NCI-H1092 treated with DMSO at 0.1 percent for 48 hours (cell line): ENCODE measurements around the gene NSUN2.
A peak's percentile ranks its signal among the peaks of the same experiment; 100 is the strongest.

Experiments used
- DNase-seq: peaks from one replicate; lab custom pipeline; 2025; lab: John Stamatoyannopoulos, UW

NSUN2 gene

DNA sequence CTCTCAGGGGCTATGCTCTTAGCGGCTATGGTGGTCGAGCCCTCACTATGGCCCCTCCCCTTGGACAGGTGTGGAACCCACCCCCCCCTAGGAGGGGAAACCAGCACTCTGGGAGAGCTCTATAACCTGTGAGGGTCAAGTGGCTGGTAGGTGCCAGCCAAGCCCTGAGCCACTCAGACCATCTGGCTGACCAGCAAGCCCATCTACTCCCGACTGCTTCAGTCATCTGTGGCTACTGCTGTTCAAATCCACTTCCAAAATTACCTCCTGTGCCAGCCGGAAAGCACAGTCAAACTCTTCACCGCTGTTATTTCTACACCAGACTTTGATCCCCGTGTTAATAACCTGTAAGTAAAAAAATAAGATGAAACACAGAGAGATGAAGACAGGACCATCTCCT is 28.5 kb downstream of the NSUN2 start:
- DNase-seq: no peak

DNA sequence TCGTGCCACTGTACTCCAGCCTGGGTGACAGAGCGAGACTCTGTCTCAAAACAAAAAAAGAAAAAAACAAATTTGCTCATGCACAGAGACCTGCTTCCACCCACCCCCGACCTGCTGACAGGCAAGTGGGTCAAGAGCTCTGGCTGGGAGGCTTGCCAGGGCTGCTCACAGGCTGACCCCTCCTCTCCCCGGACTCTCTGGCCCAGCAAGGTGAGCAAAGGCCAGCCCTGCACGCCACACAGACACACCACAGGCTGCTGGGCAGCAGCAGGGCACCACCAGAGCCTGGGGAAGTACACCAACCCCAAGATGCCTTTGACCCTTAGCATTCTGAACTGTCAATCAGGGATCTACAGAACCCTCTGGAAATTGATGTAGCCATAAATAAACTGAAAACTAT is 29.2 kb downstream of the NSUN2 start:
- DNase-seq: no peak

DNA sequence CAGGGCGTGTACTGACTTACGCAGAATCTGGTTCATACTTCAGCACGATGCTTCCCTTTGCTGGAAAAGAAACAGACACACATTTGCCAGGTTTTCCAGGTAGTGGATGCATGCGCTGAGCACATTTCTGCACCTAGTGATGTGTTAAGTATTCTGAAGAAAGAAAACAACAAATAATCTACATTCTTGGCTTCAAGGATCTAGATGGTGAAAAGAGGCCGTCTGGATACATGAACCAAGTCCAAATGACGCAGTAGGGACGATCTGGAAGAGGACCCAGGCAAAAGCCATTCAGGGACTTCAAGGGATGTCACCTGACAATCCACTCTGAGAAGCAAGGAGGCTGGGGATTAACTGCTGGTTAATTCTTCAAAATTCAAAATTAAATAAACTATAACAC is 30.4 kb downstream of the NSUN2 start:
- DNase-seq: no peak

DNA sequence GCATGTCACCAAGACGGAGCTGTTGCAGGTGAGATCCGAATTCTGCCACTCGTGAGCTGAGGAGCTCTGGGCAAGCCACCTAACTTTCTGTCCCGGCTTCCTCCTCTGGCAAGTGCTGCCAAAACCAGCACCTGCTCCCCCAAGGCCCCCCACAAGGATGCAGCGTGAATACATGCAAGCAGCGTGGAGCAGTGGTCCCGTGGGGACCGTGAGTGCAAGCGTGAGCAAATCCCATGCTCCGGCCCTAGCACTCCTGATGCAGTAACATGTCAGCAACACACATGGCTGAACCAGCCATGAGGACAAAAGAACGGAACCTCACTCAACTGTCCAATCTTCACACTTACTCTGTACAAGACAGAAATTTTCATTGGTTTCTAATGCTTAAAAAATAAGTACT is 31.0 kb downstream of the NSUN2 start:
- no peak for DNase-seq

DNA sequence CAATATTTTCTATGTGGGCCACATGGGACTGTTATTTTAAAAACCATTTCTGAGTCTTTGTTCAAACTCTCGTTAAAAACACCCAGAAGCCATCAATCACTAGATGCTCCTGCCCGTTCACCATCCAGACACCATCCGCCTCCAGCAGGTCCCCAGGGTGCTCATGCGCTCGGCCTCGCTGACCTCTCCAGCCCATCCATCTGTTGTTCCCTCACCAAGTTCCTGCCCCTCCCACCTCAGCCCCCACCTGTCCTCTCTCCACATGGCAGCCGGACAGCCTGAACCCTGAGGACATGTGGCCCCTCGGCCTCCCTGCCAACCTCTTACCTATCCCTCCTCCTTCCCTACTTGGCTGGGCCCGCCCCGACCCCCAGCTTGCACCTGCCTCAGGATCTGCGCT is 31.6 kb downstream of the NSUN2 start:
- no peak for DNase-seq

DNA sequence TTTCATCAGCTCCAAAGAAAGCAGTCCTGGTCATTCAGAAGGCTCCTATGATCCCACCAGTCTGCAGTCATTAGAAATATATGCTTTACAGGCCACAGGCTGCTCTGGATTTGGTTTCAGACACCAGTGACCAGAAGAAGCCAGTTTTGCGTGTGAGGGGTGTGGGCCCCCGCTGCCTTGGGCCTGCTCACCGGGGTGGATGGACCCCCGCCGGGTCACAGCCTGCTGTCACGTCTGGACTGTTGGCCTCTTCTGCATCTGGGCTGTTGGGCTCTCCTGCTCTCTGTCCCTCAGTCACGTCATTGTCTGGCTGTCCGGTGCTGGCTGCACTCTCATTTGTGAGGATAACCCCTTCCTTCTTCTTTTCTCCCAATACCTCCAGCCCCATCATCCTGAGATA is 33.1 kb downstream of the NSUN2 start:
- DNase-seq: no peak

DNA sequence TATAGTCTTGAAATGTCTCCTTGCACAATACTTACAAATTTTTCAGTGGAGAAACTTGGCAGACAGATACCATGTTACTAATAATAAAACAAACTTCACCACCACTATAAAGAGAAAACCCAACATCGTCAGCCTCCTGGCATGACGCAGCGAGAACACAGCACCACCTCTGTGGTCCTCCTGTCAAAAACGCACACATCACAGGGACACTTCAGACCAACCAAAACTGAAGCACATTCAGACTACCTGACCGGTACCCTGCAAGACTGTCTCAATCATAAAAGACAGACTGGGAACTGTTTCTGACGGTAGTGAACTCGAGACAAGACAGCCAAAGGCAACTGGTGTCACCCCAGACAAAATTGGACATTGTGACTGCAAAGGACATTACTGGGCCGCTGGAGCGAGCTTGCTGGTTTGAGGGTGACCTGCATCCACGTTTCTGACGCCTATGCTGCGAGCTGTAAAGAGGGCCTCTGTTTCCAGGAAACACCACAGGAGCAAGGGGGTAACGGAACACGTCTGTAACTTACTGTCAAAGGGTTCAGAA is 34.4 kb downstream of the NSUN2 start:
- DNase-seq: no peak

DNA sequence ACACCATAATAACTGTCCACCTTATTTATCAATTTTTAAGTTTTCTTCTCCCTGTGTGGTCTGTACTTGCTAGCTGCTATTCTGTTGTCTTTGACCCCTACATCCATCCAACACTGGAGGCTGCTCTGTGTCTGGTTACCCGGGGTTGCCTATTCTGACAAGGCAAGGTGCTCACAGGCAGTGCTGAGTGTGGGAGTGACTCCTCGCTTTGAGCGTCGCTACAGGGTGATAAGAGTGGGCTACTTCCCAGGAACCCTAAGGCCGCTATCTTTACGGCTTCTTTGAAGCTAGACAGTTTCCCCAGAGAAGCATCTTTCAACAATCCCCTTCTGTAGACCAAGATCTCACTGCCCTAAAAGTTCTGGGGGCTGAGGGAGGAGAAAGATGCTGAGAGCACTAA is 35.3 kb downstream of the NSUN2 start:
- DNase-seq: no peak

DNA sequence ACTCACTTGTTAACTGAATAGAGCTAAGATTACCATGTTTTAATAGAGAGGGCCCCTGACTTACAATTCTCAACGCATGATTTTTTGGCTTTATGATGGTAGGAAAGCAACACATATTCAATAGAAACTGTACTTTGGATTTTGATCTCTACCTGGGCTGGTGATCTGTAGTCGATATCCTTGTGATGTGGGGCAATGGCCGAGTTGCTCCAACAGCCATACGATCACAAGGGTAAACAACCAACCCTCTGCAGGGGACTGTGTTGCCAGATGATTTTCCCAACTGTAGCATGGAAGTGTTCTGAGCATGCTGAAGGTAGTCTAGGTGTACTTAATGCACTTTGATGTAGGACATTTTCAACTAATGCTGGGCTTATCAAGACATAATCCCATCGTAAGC is 36.5 kb downstream of the NSUN2 start:
- no peak for DNase-seq

DNA sequence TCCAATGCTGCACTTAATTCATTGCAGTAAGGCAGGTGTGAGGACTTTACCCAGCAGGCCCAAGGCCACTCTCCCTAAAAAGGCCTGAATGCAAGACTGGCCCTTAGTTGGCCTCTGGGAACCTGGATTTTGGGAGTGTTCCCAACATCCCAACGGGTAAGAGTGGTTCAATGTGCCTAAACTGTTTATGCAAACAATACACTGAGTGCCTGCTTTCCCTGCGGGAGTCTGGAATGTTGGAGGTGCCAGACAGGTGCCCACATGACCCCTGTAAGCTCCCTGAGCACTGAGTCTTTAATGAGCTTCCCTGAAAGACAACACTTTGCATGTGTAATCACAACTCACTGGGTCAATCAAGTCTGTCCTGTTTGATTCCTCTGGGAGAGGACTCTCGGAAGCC is 37.4 kb downstream of the NSUN2 start:
- no peak for DNase-seq

DNA sequence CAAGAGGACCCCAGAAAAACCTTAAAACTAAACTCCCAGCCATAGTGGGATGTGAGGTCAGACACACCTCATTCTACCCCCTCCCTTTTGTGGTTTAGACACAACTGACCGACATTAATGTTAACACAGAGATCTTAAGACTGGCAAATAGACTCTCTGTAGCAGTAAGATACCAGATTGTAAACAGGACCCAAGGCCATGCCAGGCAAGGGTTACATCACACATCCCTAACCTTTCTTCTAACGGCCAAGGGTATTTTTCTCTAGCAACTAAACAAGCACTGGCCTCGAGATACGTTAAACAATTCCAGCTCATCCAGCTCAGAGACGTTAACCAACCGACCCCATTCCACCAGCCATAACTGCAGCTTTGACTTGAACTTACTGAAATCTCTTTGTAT is 38.8 kb downstream of the NSUN2 start:
- DNase-seq: no peak

DNA sequence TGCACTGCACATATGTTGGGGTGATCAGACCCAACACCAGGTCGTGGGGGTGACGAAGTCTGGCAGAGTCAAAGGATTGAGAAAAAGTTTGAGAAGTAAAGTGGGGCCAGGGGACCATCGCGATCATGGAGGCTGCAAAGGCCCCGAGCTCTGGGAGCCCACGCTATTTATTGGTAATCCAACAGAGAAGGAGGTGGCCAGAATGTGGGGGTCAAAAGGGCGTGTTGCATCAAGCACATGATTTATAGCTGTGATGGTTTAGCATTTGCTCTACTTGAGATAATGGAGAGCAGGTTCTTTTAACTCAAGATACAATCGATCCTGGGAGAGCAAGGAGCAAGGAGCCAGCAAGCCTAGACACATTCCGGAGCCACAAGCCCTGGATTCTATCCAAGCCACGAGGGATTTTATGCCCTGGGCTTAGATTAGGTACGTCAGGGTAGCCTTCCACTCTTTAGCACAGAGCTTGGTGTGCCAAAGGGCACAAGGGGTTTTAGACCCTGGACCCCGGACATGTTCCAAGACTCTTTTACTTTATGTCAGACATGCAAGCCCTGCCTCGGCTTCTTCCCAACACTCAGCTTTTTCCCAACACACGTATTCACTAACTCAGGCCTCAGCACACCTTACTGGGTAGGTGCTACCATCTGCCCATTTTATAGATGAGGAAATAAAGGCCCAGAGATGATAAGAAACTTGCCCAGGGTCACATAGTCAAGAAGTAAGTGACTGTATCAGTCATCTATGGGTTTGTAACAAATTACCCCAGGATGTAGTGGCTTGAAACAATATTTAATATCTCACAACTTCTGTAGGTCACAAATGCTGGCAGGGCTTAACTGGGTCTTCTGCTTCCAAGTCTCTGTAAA is 39.5 kb downstream of the NSUN2 start:
- no peak for DNase-seq

DNA sequence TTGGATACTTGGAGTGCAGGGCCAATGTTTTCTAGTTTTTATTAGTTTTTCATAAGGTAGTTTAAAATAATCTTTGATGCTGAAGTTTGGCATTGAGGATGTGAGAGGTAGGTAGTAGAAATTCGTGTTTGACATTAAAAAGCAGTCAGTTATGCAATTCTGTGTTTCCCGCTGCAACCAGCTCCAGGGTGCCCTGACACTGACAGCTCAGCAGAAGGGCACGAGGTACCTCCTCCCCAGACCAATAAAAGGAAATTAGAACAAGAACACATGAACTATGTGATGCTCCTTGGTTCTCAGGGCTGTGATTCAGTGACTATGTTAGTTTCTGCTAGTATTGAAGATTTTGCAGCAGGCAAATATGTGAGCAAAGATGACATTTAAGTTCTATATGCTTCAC is 40.2 kb downstream of the NSUN2 start:
- DNase-seq: no peak

DNA sequence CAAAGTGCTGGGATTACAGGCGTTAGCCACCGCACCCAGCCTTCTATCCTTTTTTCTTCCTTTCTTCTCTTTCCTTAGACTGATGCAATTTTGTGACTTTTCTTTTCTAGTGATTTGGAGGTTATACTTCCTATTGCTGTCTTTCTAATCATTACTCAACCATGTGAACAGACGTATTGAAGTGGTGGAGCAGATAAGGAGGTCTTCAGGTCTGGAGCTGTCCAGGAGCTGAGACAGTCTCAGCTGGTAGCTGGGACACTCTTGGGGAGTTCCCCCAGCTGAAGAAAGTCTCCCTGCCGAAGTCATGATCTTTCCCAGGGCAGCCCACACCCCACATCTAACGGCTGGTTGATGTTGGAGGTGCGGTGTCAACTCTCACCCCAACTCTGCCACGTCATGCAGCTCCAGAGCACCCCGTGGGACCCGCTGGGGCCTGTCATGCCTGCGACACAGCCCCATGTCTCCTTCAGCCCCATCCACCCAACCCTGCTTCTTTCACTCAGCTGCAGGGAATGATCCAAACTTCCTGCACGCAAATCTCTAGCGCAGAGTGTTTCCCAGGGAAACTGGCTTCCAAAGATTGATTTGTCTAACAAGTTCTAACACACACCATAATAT is 41.1 kb downstream of the NSUN2 start:
- no peak for DNase-seq

DNA sequence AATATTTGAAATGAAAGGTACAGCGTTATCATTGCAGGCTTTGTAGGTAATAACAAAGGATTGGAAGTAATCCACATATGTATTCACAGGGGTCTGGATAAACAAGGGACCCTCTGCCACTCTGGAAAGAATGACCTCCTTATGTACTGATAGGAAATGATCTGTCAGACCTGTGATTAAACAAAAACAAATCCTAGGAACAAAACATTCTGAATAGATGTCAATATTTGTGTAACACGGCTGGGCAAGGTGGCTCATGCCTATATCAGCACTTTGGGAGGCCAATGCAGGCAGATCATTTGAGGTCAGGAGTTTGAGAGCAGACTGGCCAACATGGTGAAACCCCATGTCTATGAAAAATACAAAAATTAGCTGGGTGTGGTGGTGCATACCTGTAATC is 42.3 kb downstream of the NSUN2 start:
- DNase-seq: no peak

DNA sequence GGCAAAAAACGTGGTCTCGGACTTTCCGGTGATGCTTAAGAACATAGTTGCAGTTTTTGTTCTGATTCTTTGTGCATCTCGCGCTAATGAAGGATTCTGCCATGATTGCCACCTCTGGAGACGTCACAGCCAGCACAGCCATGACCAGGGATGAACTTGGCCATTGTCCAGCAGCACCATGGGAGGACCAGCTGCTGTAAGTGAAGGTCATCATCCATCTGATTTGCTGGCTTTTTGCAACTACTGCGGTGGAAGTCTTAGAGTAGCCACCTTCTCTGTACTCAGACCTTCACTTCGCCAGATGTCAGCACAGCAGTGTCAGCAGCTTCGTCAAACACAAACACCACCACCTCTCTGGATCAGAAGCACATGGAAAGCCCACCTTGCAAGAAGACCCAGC is 45.7 kb downstream of the NSUN2 start:
- DNase-seq: no peak

DNA sequence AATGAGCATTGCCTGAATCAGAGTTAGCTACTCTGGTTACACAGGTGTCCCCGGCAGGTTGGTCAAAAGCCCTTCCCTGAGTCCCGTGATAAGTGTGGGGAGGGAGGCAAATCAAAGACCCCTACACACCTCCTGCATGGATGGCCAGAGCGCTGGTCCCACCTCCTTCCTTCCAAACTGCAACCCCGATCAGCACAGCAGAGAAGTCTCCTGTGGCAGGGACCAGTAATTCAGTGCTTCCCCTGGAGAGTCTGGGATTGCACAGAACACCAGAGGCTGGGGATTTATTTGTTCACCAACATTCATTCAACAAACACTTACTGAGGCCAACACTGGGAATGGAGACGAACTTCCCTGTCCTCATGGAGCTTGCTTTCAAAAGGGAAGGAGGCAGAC is 46.2 kb downstream of the NSUN2 start:
- no peak for DNase-seq

DNA sequence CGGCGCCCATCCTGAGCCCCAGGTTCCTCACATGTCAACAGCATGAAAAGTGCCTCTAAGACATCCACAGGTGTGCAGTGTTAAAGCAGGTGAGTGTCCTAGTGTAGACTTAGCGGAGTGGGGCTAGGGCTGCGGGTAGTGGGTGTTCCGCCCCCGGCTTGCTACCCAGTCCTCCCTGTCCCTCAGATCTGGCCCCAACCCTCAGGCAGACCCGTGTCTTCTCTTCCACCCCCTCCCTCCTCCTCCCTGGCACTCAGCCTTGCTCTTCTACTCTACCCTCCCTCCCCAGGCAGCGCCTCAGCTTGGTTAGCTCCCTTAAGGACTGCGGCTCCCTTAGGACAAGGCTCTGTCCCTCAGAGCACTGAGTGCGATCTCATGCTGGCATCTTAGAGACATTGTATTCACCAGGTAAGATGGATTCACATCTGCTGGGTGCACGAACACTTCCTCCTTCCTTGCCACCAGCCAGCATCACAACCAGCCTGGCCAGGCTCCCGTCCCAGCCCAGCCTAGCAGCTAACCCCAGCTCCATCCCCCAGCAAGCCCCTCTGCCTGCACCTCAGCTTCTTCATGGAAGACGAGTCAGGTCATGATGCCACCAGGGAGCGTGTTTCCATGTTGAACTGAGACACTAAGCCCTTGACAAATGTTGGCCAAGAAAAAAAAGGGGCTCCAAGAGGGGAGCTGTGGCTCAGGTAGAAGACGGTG is 46.8 kb downstream of the NSUN2 start:
- DNase-seq: no peak

DNA sequence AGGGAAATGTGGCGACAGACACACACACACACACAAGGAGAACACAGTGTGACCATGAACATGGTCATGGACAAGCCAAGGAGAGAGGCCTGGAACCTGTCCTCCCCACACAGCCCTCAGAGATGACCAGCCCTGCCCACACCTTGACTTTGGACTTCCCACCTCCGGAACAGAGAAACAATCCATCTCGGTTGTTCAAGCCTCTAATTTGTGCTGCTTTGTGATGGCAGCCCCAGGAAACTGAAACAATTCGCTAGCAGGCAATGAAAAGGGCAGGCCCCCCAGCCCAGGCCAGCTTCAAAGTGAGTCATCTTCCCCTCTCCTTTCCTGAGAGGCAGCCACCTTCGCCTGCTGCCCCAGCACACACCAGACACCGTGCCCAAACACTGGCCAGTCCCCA is 47.7 kb downstream of the NSUN2 start:
- DNase-seq: no peak

DNA sequence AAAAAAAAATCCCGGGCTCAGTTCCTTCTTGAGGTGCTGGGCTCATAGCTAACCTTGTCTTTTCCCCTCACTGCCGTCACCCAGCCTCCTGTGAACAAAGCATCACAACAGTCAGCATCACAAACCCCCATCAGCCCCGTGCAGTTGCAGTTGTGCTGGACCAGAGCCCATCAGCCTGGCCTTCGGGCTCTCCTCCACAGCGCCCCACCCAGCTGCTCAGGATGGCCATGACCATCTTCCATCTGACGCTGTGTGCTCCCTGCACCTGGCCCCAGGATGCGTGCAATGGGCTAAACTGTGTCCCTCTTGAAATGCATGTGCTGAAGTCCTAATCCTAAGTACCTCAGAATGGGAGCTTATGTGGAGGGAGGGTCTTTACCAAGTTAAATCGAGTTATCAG is 48.1 kb downstream of the NSUN2 start:
- DNase-seq: no peak

DNA sequence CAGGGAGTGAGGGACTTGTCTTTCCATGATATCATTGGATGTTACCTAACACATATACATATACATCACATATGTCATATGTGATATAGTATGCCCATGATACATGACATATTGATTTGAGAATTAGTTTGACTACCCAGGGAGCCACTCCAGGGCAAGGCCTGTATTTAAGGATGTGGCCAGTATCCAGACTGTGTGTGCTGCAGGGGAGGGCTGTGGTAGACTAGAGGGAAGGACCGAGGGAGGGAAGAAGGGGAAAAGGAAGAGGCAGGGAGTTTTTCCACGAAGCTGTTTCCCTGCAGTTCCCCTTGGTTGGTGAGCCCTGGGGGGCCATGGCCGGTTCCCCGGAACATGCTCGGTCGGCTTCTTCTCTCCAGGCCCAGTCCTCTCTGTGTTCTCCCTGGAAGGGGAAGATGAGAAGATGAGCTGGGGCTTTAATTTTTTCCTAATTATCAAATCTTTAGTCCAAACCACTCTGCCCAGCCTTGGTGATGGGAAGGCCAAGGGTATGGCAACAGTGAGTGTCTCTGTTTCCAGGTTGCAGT is 48.7 kb downstream of the NSUN2 start:
- no peak for DNase-seq

DNA sequence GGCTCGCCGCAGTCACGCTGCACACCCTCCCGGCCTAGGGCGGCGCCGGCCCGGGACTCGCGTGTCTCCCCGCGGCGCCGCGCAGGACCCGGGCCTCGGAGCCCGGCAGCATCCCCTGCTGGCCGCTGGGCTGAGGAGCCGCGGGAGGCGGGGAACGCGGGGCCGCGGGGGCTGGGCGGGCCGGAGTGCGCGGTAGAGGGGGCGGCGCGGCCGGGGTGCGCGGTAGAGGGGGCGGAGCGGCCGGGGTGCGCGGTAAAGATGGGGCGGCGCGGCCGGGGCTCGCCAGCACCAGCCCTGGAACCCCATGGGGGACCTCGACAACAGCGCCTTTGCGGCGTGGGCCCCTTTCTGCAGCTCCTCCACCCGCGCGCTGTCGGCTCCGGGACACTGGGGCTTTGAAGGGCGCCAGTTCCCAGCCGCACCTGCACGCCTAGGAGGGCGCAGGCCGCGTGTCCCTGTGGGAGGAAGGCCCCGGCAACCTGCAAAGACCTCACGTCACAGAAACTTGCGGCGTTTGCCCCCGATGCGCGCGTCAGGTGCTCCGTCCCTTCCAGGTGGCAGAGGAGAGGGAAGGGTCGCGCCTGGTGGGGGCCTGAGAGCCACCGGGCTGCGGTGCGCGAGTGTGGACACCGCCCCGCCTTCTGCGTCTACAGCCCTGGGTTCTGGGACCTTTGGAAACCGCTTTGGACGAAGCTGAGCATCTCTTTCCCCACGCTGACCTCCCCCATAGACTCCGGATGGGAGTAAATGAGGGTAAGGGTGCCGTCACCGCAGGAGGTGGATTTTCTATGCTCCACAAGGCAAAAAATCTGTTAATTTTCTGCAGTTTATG is 49.6 kb downstream of the NSUN2 start:
- peak; percentile 38 for DNase-seq
